ENCODE data around the gene LRRIQ4.

The LRRIQ4 gene

GRCh38 chr3:169846458-169847193 lies 34.0 kb downstream of the LRRIQ4 start:
- H3K14ac ChIP-seq (ENCODE audit: low read length in 2 of 2), result no peak overlapping the region
- no peak overlapping the region for H3K4ac ChIP-seq (ENCODE audit: low read depth in 1 of 2, low read length in 2 of 2)
- H3K4me2 ChIP-seq (ENCODE audit: low read length, poor library complexity, severe bottlenecking), result no peak overlapping the region
- H2AFZ ChIP-seq (ENCODE audit: low read depth, low read length), result no peak overlapping the region
- no peaks in the 10 kb centered on the region for H3K79me1 ChIP-seq (replicated peaks; ENCODE audit: low read length, poor library complexity, severe bottlenecking)
- no peak overlapping the region for H3K23ac ChIP-seq (ENCODE audit: low read length in 2 of 2)
- peak; percentile 14 for DNase-seq
- no peak overlapping the region for H2AK5ac ChIP-seq (ENCODE audit: low read length, severe bottlenecking)
- H3K4me1 ChIP-seq (ENCODE audit: control insufficient read depth, insufficient read depth, low read depth, low read length), result peaks cover 7% of the 10 kb centered on the region
- H4K91ac ChIP-seq (ENCODE audit: low read length), result no peak overlapping the region
- no peak overlapping the region for H3K27ac ChIP-seq (ENCODE audit: low read length, poor library complexity, severe bottlenecking)
- H3K9me3 ChIP-seq (ENCODE audit: control insufficient read depth, low read length), result no peaks in the 10 kb centered on the region
- H3K36me3 ChIP-seq (ENCODE audit: control insufficient read depth in 1 of 2, insufficient read depth in 2 of 2, low read depth in 1 of 2, low read length in 2 of 2), result no peaks in the 10 kb centered on the region
- H3K27me3 ChIP-seq (ENCODE audit: control insufficient read depth in 1 of 2, insufficient read depth in 1 of 2, low read length in 2 of 2), result peaks cover 0 to 3% of the 10 kb centered on the region in 2 experiments
- no peak overlapping the region for H2BK15ac ChIP-seq (ENCODE audit: low read depth, poor library complexity, severe bottlenecking)
- no peak overlapping the region for H4K8ac ChIP-seq (ENCODE audit: low read length)
- H2BK5ac ChIP-seq (ENCODE audit: low read depth, low read length, poor library complexity, severe bottlenecking), result no peak overlapping the region
- no peak overlapping the region for H2BK12ac ChIP-seq (ENCODE audit: low read length in 2 of 2)
- H3K4me3 ChIP-seq (ENCODE audit: insufficient read depth in 1 of 2, low read depth in 1 of 2, low read length in 2 of 2), result no peak overlapping the region
- 86% methylated on average over 9 of the region's 11 CpGs for WGBS
- no peak overlapping the region for H3K9ac ChIP-seq (ENCODE audit: low read length)
- no peak overlapping the region for H2BK120ac ChIP-seq (ENCODE audit: low read depth, low read length)
- no peak overlapping the region for H3K18ac ChIP-seq (ENCODE audit: low read depth in 1 of 2, low read length in 2 of 2)

- peaks cover 0 to 10% of the 10 kb centered on the region in 2 experiments for H3K27me3 ChIP-seq (ENCODE audit: control insufficient read depth in 1 of 2, insufficient read depth in 1 of 2, low read length in 2 of 2)
- no peak overlapping the region for H3K23ac ChIP-seq (ENCODE audit: low read length in 2 of 2)
- H3K9me3 ChIP-seq (ENCODE audit: control insufficient read depth, low read length), result no peaks in the 10 kb centered on the region
- H3K9ac ChIP-seq (ENCODE audit: low read length), result no peak overlapping the region
- no peak overlapping the region for H2BK5ac ChIP-seq (ENCODE audit: low read depth, low read length, poor library complexity, severe bottlenecking)
- 85% methylated on average over 4 of the region's 4 CpGs for WGBS
- no peak overlapping the region for H2BK12ac ChIP-seq (ENCODE audit: low read length in 2 of 2)
- no peak overlapping the region for H3K27ac ChIP-seq (ENCODE audit: low read length, poor library complexity, severe bottlenecking)
- H2AK5ac ChIP-seq (ENCODE audit: low read length, severe bottlenecking), result no peak overlapping the region
- H4K91ac ChIP-seq (ENCODE audit: low read length), result no peak overlapping the region
- H3K4me2 ChIP-seq (ENCODE audit: low read length, poor library complexity, severe bottlenecking), result no peak overlapping the region
- H2AFZ ChIP-seq (ENCODE audit: low read depth, low read length), result no peak overlapping the region
- no peak overlapping the region for H3K14ac ChIP-seq (ENCODE audit: low read length in 2 of 2)
- no peak overlapping the region for H3K18ac ChIP-seq (ENCODE audit: low read depth in 1 of 2, low read length in 2 of 2)
- H3K4ac ChIP-seq (ENCODE audit: low read depth in 1 of 2, low read length in 2 of 2), result no peak overlapping the region
- DNase-seq, result no peak
- no peaks in the 10 kb centered on the region for H3K79me1 ChIP-seq (replicated peaks; ENCODE audit: low read length, poor library complexity, severe bottlenecking)
- no peak overlapping the region for H4K8ac ChIP-seq (ENCODE audit: low read length)
- no peak overlapping the region for H3K4me3 ChIP-seq (ENCODE audit: insufficient read depth in 1 of 2, low read depth in 1 of 2, low read length in 2 of 2)
- H2BK120ac ChIP-seq (ENCODE audit: low read depth, low read length), result no peak overlapping the region
- H3K4me1 ChIP-seq (ENCODE audit: control insufficient read depth, insufficient read depth, low read depth, low read length), result peaks cover 7% of the 10 kb centered on the region
- no peak overlapping the region for H2BK15ac ChIP-seq (ENCODE audit: low read depth, poor library complexity, severe bottlenecking)
- H3K36me3 ChIP-seq (ENCODE audit: control insufficient read depth in 1 of 2, insufficient read depth in 2 of 2, low read depth in 1 of 2, low read length in 2 of 2), result no peaks in the 10 kb centered on the region
Measured at GRCh38 chr3:169847896-169848295, 35.2 kb downstream of the LRRIQ4 start.

GRCh38 chr3:169848741-169849140 lies 36.1 kb downstream of the LRRIQ4 start:
- no peak overlapping the region for H4K8ac ChIP-seq (ENCODE audit: low read length)
- no peak overlapping the region for H3K27ac ChIP-seq (ENCODE audit: low read length, poor library complexity, severe bottlenecking)
- H3K4ac ChIP-seq (ENCODE audit: low read depth in 1 of 2, low read length in 2 of 2), result no peak overlapping the region
- 100% methylated on average over 2 of the region's 3 CpGs for WGBS
- no peak overlapping the region for H2BK15ac ChIP-seq (ENCODE audit: low read depth, poor library complexity, severe bottlenecking)
- no peak overlapping the region for H3K14ac ChIP-seq (ENCODE audit: low read length in 2 of 2)
- no peak overlapping the region for H2AFZ ChIP-seq (ENCODE audit: low read depth, low read length)
- peaks cover 1 to 15% of the 10 kb centered on the region in 2 experiments for H3K27me3 ChIP-seq (ENCODE audit: control insufficient read depth in 1 of 2, insufficient read depth in 1 of 2, low read length in 2 of 2)
- no peak overlapping the region for H2AK5ac ChIP-seq (ENCODE audit: low read length, severe bottlenecking)
- H3K4me1 ChIP-seq (ENCODE audit: control insufficient read depth, insufficient read depth, low read depth, low read length), result peaks cover 7% of the 10 kb centered on the region
- H3K9me3 ChIP-seq (ENCODE audit: control insufficient read depth, low read length), result no peaks in the 10 kb centered on the region
- no peak overlapping the region for H3K9ac ChIP-seq (ENCODE audit: low read length)
- H3K4me2 ChIP-seq (ENCODE audit: low read length, poor library complexity, severe bottlenecking), result no peak overlapping the region
- no peak overlapping the region for H4K91ac ChIP-seq (ENCODE audit: low read length)
- H3K18ac ChIP-seq (ENCODE audit: low read depth in 1 of 2, low read length in 2 of 2), result no peak overlapping the region
- no peak overlapping the region for H2BK5ac ChIP-seq (ENCODE audit: low read depth, low read length, poor library complexity, severe bottlenecking)
- no peak overlapping the region for H3K23ac ChIP-seq (ENCODE audit: low read length in 2 of 2)
- no peak overlapping the region for H2BK120ac ChIP-seq (ENCODE audit: low read depth, low read length)
- H3K36me3 ChIP-seq (ENCODE audit: control insufficient read depth in 1 of 2, insufficient read depth in 2 of 2, low read depth in 1 of 2, low read length in 2 of 2), result no peaks in the 10 kb centered on the region
- no peak overlapping the region for H3K4me3 ChIP-seq (ENCODE audit: insufficient read depth in 1 of 2, low read depth in 1 of 2, low read length in 2 of 2)
- H3K79me1 ChIP-seq (replicated peaks; ENCODE audit: low read length, poor library complexity, severe bottlenecking), result no peaks in the 10 kb centered on the region
- no peak for DNase-seq
- H2BK12ac ChIP-seq (ENCODE audit: low read length in 2 of 2), result no peak overlapping the region

GRCh38 chr3:169850618-169851017 lies 37.9 kb downstream of the LRRIQ4 start:
- no peak overlapping the region for H3K9ac ChIP-seq (ENCODE audit: low read length)
- H3K36me3 ChIP-seq (ENCODE audit: control insufficient read depth in 1 of 2, insufficient read depth in 2 of 2, low read depth in 1 of 2, low read length in 2 of 2), result no peaks in the 10 kb centered on the region
- H3K27ac ChIP-seq (ENCODE audit: low read length, poor library complexity, severe bottlenecking), result no peak overlapping the region
- H2AFZ ChIP-seq (ENCODE audit: low read depth, low read length), result no peak overlapping the region
- no peak overlapping the region for H2AK5ac ChIP-seq (ENCODE audit: low read length, severe bottlenecking)
- H4K91ac ChIP-seq (ENCODE audit: low read length), result no peak overlapping the region
- no peak overlapping the region for H3K4me2 ChIP-seq (ENCODE audit: low read length, poor library complexity, severe bottlenecking)
- H3K14ac ChIP-seq (ENCODE audit: low read length in 2 of 2), result no peak overlapping the region
- no peak overlapping the region for H3K23ac ChIP-seq (ENCODE audit: low read length in 2 of 2)
- no peak overlapping the region for H2BK5ac ChIP-seq (ENCODE audit: low read depth, low read length, poor library complexity, severe bottlenecking)
- no peak overlapping the region for H4K8ac ChIP-seq (ENCODE audit: low read length)
- no peaks in the 10 kb centered on the region for H3K79me1 ChIP-seq (replicated peaks; ENCODE audit: low read length, poor library complexity, severe bottlenecking)
- DNase-seq, result no peak
- H2BK12ac ChIP-seq (ENCODE audit: low read length in 2 of 2), result no peak overlapping the region
- no peak overlapping the region for H3K4me3 ChIP-seq (ENCODE audit: insufficient read depth in 1 of 2, low read depth in 1 of 2, low read length in 2 of 2)
- no peak overlapping the region for H2BK120ac ChIP-seq (ENCODE audit: low read depth, low read length)
- H3K4me1 ChIP-seq (ENCODE audit: control insufficient read depth, insufficient read depth, low read depth, low read length), result peaks cover 8% of the 10 kb centered on the region
- H3K4ac ChIP-seq (ENCODE audit: low read depth in 1 of 2, low read length in 2 of 2), result no peak overlapping the region
- H3K27me3 ChIP-seq (ENCODE audit: control insufficient read depth in 1 of 2, insufficient read depth in 1 of 2, low read length in 2 of 2), result peaks cover 5 to 27% of the 10 kb centered on the region in 2 experiments
- H3K18ac ChIP-seq (ENCODE audit: low read depth in 1 of 2, low read length in 2 of 2), result no peak overlapping the region
- H3K9me3 ChIP-seq (ENCODE audit: control insufficient read depth, low read length), result no peaks in the 10 kb centered on the region
- H2BK15ac ChIP-seq (ENCODE audit: low read depth, poor library complexity, severe bottlenecking), result no peak overlapping the region

Data from mesenchymal stem cell (in vitro differentiated cells and primary cell).